Measurements from ENCODE around the gene POMGNT1.
A peak's percentile ranks its signal among the peaks of the same experiment; 100 is the strongest.

DNA sequence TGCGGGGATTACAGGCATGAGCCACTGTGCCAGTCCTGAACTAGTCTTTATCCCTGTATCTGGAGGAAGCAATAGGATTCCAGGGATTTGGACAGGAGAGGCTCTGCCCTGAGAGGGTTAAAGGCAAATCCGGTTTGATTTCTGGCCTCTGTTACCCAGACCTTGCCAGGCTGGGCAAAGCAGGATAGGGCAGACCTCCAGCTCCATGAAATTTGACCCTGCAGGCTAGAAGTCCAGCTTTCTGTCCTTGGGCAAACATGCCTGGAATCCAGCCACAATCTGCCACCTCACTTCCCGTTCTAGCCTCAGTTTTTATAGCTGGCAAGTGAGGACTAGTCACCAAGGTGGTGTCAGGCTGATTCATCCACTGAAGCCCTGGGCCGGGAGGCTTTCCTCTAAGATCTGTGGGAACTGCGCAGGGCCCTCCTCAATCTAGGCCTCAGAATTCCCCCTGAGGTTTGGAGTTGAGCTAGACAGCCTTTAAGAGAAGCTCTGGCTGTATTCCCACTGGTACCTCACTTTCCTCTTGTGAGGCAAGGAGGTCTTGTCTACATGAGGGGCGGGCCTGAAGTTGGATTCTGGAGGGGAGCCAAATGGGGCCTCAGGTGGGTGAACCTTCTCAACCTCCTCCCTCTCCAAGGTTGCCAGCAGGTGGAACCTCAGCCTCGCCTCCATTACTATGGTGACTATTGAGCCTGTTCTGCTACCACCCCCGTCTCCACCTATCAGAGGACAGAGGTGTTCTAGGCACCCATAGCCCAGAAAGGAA, 15.0 kb downstream of the POMGNT1 start:
- peak; percentile 36 to 83 for TF ChIP-seq POLR2AphosphoS5 (IDR thresholded peaks at IDR 0.05; ENCODE audit: insufficient read depth in 1 of 2, low read depth in 1 of 2)
- TF ChIP-seq, protein P1, sequence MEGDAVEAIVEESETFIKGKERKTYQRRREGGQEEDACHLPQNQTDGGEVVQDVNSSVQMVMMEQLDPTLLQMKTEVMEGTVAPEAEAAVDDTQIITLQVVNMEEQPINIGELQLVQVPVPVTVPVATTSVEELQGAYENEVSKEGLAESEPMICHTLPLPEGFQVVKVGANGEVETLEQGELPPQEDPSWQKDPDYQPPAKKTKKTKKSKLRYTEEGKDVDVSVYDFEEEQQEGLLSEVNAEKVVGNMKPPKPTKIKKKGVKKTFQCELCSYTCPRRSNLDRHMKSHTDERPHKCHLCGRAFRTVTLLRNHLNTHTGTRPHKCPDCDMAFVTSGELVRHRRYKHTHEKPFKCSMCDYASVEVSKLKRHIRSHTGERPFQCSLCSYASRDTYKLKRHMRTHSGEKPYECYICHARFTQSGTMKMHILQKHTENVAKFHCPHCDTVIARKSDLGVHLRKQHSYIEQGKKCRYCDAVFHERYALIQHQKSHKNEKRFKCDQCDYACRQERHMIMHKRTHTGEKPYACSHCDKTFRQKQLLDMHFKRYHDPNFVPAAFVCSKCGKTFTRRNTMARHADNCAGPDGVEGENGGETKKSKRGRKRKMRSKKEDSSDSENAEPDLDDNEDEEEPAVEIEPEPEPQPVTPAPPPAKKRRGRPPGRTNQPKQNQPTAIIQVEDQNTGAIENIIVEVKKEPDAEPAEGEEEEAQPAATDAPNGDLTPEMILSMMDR (IDR thresholded peaks at IDR 0.05), result no peak
